Eye (tissue), 1 donor: Measurements from ENCODE around the gene TMEM126B.

Experiments
- DNase-seq: peaks from one replicate; pipeline ENCODE4 v3.0.0-alpha.2; 2015

Gene TMEM126B

DNA sequence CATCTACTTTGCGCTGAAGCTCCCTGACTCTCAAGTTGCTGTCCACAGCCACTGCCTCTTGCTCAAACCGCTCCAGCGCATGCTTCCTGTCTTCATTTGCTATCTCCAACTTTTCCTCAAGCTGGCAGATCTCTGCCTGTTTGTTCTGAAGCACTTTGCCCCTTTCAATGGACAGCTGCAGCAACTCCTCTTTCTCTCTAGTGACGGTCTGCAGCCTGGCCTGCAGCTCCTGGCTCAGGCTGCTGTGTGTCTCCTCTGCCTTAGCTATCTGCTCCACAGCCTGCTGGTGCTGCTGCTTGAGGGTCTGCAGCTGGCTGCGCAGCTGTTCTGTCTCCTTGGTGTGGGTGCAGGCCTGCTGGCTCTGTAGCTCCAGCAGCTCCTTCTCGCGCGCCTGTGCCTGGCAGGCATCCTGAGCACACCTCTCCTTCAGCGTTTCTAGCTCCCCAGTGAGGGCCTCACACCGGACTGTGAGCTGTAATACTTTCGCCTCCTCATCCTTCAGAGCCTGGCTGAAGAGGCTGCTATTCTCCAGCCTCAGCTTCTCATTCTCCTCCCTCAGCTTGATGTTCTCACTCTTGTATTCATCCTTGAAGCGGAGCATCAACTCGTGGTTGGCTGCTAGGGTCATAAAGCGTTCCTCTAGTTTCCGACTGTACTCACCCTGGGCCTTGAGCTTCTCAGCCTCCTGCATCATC is 56.9 kb downstream of the TMEM126B start:
- DNase-seq: peak; percentile 66

DNA sequence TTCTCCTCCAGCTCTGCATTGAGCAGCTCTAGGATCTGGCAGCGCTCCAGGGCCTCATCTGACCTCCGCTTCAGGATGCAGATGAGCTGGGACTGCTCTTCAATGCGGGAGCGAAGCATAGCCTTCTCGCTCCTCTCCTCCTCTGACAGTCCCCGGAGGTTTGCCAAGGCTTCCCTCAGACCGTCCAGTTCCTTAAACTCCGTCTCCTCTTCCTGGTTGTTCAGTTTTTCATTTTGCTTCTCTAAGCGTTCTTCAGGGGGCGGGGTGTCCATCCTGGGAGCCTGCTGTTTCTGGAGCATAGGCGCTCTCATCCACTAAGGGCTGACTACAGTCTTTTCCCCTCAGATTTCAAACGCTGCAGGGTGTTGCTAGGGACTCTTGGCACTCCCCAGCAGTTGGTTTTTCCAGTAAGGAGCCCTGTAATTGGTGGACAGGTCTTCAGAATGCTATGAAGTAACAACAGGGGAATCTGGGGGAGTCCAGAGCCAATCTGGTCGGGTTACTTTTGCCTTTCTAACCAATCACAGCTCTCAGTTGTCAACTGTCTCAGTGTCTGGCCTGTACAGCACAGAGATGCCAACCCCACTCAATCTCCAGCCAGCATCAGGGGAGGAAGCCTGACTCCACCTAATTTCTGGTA is 57.5 kb downstream of the TMEM126B start, which contains the start of gene CCDC89:
Gene CCDC89 (minus strand): TSS at position 376 of the 640 bp plus-strand sequence. CDS start 65 bp downstream, at position 311.
- peak; percentile 83 for DNase-seq
